ENCODE data around the gene MYO5A.

DNA sequence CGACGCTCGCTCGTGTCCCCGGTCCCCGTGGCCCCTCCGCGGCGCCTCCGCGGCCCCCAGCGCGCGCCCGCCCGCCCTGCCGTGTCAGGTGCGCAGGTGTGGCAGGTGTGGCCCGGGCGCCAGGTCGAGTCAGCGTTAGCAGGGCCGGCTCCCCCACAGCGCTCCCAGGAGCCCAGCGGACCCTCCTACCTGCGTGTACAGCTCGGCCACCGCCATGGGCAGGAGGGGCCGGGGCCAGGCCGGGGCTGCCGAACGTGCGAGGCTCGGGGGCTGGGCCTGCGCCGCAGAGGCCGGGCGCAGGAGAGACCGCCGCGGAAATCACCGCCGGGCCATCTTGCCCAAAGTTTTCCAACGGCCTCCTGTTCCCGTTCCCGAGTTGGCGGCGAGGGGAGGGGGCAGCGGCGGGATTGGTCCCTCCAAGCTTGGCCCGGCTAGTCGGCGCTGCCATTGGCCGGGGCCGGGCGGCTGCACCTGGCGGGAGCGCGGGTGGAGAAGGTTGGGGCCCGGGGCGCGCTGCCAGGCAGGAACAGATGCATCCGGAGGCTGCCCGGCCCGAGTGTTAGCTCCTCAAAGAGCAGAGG lies 233.2 kb downstream of the MYO5A start, which contains the start of gene MYO5C:
- TF ChIP-seq, protein P1, sequence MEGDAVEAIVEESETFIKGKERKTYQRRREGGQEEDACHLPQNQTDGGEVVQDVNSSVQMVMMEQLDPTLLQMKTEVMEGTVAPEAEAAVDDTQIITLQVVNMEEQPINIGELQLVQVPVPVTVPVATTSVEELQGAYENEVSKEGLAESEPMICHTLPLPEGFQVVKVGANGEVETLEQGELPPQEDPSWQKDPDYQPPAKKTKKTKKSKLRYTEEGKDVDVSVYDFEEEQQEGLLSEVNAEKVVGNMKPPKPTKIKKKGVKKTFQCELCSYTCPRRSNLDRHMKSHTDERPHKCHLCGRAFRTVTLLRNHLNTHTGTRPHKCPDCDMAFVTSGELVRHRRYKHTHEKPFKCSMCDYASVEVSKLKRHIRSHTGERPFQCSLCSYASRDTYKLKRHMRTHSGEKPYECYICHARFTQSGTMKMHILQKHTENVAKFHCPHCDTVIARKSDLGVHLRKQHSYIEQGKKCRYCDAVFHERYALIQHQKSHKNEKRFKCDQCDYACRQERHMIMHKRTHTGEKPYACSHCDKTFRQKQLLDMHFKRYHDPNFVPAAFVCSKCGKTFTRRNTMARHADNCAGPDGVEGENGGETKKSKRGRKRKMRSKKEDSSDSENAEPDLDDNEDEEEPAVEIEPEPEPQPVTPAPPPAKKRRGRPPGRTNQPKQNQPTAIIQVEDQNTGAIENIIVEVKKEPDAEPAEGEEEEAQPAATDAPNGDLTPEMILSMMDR (IDR thresholded peaks at IDR 0.05), result no peak
- no peak for TF ChIP-seq POLR2A (IDR thresholded peaks at IDR 0.05)
